ENCODE data around the gene PRSS12. TPM values are rescaled to one million over a fixed set of nuclear protein-coding genes. Genes with fewer than 3 reads are reported as not detected.

The PRSS12 gene
- total RNA-seq, 1 donor from 2014 or later: 2.3 TPM

GRCh38 chr4:118284169-118284568, 68.6 kb downstream of the PRSS12 start:
- Histone ChIP-seq H3K27me3 (ENCODE audit: control insufficient read depth, insufficient read depth, low read length) (no peaks in the 10 kb centered on the region), H3K4me3 (ENCODE audit: low read depth, low read length) (no peak overlapping the region), H3K36me3 (ENCODE audit: control insufficient read depth, insufficient read depth, low read length) (no peaks in the 10 kb centered on the region)
- TF ChIP-seq, protein P1, sequence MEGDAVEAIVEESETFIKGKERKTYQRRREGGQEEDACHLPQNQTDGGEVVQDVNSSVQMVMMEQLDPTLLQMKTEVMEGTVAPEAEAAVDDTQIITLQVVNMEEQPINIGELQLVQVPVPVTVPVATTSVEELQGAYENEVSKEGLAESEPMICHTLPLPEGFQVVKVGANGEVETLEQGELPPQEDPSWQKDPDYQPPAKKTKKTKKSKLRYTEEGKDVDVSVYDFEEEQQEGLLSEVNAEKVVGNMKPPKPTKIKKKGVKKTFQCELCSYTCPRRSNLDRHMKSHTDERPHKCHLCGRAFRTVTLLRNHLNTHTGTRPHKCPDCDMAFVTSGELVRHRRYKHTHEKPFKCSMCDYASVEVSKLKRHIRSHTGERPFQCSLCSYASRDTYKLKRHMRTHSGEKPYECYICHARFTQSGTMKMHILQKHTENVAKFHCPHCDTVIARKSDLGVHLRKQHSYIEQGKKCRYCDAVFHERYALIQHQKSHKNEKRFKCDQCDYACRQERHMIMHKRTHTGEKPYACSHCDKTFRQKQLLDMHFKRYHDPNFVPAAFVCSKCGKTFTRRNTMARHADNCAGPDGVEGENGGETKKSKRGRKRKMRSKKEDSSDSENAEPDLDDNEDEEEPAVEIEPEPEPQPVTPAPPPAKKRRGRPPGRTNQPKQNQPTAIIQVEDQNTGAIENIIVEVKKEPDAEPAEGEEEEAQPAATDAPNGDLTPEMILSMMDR (IDR thresholded peaks at IDR 0.05; ENCODE audit: insufficient read depth, low read length, poor library complexity, severe bottlenecking): no peak
- no peak for DNase-seq (ENCODE audit: low read depth)

DNA sequence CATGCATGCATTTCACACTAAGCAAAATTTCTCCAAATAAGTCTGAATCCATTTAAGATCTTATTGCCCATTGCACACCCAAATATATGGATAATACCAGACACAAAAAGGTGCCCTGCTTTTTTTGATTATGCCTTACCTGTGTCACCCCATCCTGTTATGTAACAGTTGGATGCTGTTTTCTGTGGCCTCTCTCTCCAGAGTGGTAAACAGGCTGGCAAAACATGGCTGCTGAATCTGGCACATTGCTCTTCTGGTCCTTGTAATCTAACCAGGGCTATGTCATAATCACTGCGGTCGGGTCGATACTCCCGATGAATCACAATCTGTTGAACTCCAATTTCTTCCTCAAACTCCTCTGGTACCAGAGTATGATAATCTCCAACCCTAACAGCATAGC, 70.1 kb downstream of the PRSS12 start:
- Histone ChIP-seq H3K4me3 (ENCODE audit: low read depth, low read length) (no peak overlapping the region), H3K27me3 (ENCODE audit: control insufficient read depth, insufficient read depth, low read length) (no peaks in the 10 kb centered on the region), H3K36me3 (ENCODE audit: control insufficient read depth, insufficient read depth, low read length) (no peaks in the 10 kb centered on the region)
- no peak for DNase-seq (ENCODE audit: low read depth)
- TF ChIP-seq, protein P1 (IDR thresholded peaks at IDR 0.05; ENCODE audit: insufficient read depth, low read length, poor library complexity, severe bottlenecking): no peak

- Histone ChIP-seq H3K4me3 (ENCODE audit: low read depth, low read length) (no peak overlapping the region), H3K36me3 (ENCODE audit: control insufficient read depth, insufficient read depth, low read length) (no peaks in the 10 kb centered on the region), H3K27me3 (ENCODE audit: control insufficient read depth, insufficient read depth, low read length) (no peaks in the 10 kb centered on the region)
- DNase-seq (ENCODE audit: low read depth): no peak
- TF ChIP-seq, protein P1 (IDR thresholded peaks at IDR 0.05; ENCODE audit: insufficient read depth, low read length, poor library complexity, severe bottlenecking): no peak
Observed at GRCh38 chr4:118281611-118282442, 71.0 kb downstream of the PRSS12 start.

DNA sequence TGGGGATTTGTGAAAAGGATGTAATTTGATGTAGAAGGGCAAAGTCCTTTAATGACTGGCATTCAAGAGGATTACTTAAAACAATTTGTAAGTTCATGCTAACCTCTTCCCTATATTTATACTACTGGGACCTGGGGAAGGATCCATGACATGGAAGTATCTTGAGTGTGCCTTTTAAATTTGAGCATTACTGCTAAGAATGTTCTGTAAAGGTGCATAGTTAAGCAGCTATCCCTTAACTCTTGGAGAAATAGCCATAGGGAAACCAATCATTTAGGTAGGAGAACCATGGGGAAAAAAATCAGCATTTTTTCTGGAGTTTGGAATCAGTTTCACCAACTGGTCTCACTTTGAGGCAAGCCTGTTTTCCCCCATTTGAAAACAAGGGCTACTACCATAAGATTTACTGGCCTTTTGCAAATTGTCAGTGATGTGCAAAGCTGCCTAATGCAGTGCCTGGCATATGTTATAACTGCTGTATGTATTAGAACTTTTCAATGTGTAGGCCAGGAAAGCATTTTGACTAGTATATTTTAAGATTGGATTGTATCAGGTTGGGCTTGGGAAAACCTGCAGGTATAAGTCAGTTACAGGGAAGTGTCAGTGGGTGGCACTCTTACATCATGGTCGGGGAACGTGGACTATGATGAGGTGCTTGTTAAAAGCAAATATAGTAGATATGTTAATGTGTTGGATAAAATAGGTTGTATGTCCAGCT, 72.1 kb downstream of the PRSS12 start:
- no peaks in the 10 kb centered on the region for H3K36me3 ChIP-seq (ENCODE audit: control insufficient read depth, insufficient read depth, low read length)
- TF ChIP-seq, protein P1 (IDR thresholded peaks at IDR 0.05; ENCODE audit: insufficient read depth, low read length, poor library complexity, severe bottlenecking): peak; percentile 70
- no peaks in the 10 kb centered on the region for H3K27me3 ChIP-seq (ENCODE audit: control insufficient read depth, insufficient read depth, low read length)
- peak overlapping the region; percentile 89 for H3K4me3 ChIP-seq (ENCODE audit: low read depth, low read length)
- DNase-seq (ENCODE audit: low read depth): no peak

GRCh38 chr4:118279920-118280432, 72.8 kb downstream of the PRSS12 start:
- Histone ChIP-seq H3K36me3 (ENCODE audit: control insufficient read depth, insufficient read depth, low read length) (no peaks in the 10 kb centered on the region), H3K27me3 (ENCODE audit: control insufficient read depth, insufficient read depth, low read length) (no peaks in the 10 kb centered on the region), H3K4me3 (ENCODE audit: low read depth, low read length) (peak overlapping the region; percentile 89)
- no peak for DNase-seq (ENCODE audit: low read depth)
- TF ChIP-seq, protein P1 (IDR thresholded peaks at IDR 0.05; ENCODE audit: insufficient read depth, low read length, poor library complexity, severe bottlenecking): no peak

Data from kidney epithelial cell (primary cell).